H4 (cell line): ENCODE results near the gene KRTAP10-1. TPM values are rescaled to one million over a fixed set of nuclear protein-coding genes. Genes with fewer than 3 reads are reported as not detected.

ENCODE experiments used
- total RNA-seq: library from RNA; depleted of rRNA; stranded (reverse); fragments of >200 nt; shearing (Covaris generic); gene quantifications from 2 replicates; pipeline ENCODE4 v1.2.3, GENCODE V29; 2014; rRNA removed

Gene KRTAP10-1
- total RNA-seq, 1 experiment from 2014 or later, result not detected

Other genes with a start within 250 kb of the KRTAP10-1 start
- 51.0 and 77.6 TPM in 2 replicates for gene PFKL, start 240.1 kb downstream of the KRTAP10-1 start, total RNA-seq
- 12.6 and 14.7 TPM in 2 replicates for gene CFAP410, start 200.8 kb downstream of the KRTAP10-1 start, total RNA-seq
- gene TRPM2, start 186.6 kb downstream of the KRTAP10-1 start, total RNA-seq, result 0.76 and 0.89 TPM in 2 replicates
- 0.37 and 0.52 TPM in 2 replicates for gene LRRC3, start 84.7 kb downstream of the KRTAP10-1 start, total RNA-seq
- gene KRTAP10-2, start 11.3 kb upstream of the KRTAP10-1 start, total RNA-seq, result not detected in 2 replicates
- not detected in 2 replicates for gene KRTAP10-3, start 18.6 kb upstream of the KRTAP10-1 start, total RNA-seq
- gene KRTAP10-4, start 33.5 kb upstream of the KRTAP10-1 start, total RNA-seq, result not detected in 2 replicates
- gene KRTAP10-5, start 40.4 kb upstream of the KRTAP10-1 start, total RNA-seq, result not detected in 2 replicates
- gene KRTAP10-6, start 52.3 kb upstream of the KRTAP10-1 start, total RNA-seq, result not detected in 2 replicates
- gene KRTAP10-7, start 60.4 kb upstream of the KRTAP10-1 start, total RNA-seq, result not detected in 2 replicates
- not detected in 2 replicates for gene KRTAP10-8, start 71.9 kb upstream of the KRTAP10-1 start, total RNA-seq
- not detected in 2 replicates for gene KRTAP10-9, start 86.9 kb upstream of the KRTAP10-1 start, total RNA-seq
- gene KRTAP10-10, start 97.2 kb upstream of the KRTAP10-1 start, total RNA-seq, result not detected in 2 replicates
- gene KRTAP10-11, start 106.2 kb upstream of the KRTAP10-1 start, total RNA-seq, result not detected in 2 replicates
- not detected in 2 replicates for gene KRTAP12-4, start 114.5 kb upstream of the KRTAP10-1 start, total RNA-seq
- not detected in 2 replicates for gene KRTAP12-3, start 117.7 kb upstream of the KRTAP10-1 start, total RNA-seq
- not detected in 2 replicates for gene KRTAP12-2, start 126.7 kb upstream of the KRTAP10-1 start, total RNA-seq
- gene KRTAP12-1, start 142.0 kb upstream of the KRTAP10-1 start, total RNA-seq, result not detected in 2 replicates
- not detected in 2 replicates for gene KRTAP10-12, start 157.0 kb upstream of the KRTAP10-1 start, total RNA-seq
- gene TSPEAR, start 171.4 kb upstream of the KRTAP10-1 start, total RNA-seq, result 0.08 TPM in 1 of 2 replicates, not detected in the other